ENCODE results near the gene UTP11. TPM values are rescaled to one million over a fixed set of nuclear protein-coding genes. Genes with fewer than 3 reads are reported as not detected.
A peak's percentile ranks its signal among the peaks of the same experiment; 100 is the strongest.

Gene UTP11
- total and polyA plus RNA-seq, 2 of the 8 experiments (the other 6 are each of a cell fraction or from before 2014, with no cell fraction given) = 19.5 to 60.5 TPM

GRCh38 chr1:38012363-38013226 is at the start of gene UTP11 (continued):
- TF ChIP-seq MAX (IDR thresholded peaks at IDR 0.05) (peak; percentile 100), BRCA1 (IDR thresholded peaks at IDR 0.05; ENCODE audit: low read depth, low read length) (no peak), GABPA (IDR thresholded peaks at IDR 0.05; ENCODE audit: borderline replicate concordance, insufficient read depth, low read length) (peak; percentile 97), EP300 (IDR thresholded peaks at IDR 0.05; ENCODE audit: borderline replicate concordance in 1 of 2, low read depth in 2 of 2, low read length in 2 of 2) (no peak), ATF2 (IDR thresholded peaks at IDR 0.05; ENCODE audit: low read length) (no peak; the same call in 1 of the 2 replicates), CTCF (IDR thresholded peaks at IDR 0.05; ENCODE audit: control extremely low read depth in 1 of 3, insufficient read depth in 1 of 3, low read depth in 1 of 3, low read length in 3 of 3) (no peak; a peak in 1 of 4 replicates), RBBP5 (IDR thresholded peaks at IDR 0.05; ENCODE audit: borderline replicate concordance, low read depth, low read length) (no peak), RFX5 (IDR thresholded peaks at IDR 0.05; ENCODE audit: borderline replicate concordance, low read depth, low read length) (no peak), KDM1A (IDR thresholded peaks at IDR 0.05; ENCODE audit: borderline replicate concordance, low read length) (peak; percentile 72; the same call in 1 of the 2 replicates), CTBP2 (IDR thresholded peaks at IDR 0.05; ENCODE audit: borderline replicate concordance, insufficient read depth, insufficient read length, low read length) (no peak), RNF2 (IDR thresholded peaks at IDR 0.05; ENCODE audit: borderline replicate concordance, low read depth, low read length, missing control alignments, poor library complexity, severe bottlenecking) (peak; percentile 34), CEBPB (IDR thresholded peaks at IDR 0.05; ENCODE audit: low read depth, low read length) (0 out of 2 replicates have a peak, but pooled peaks have one; percentile 9), ZNF274 (IDR thresholded peaks at IDR 0.05; ENCODE audit: borderline replicate concordance, extremely low read depth, low read length) (no peak), RAD21 (IDR thresholded peaks at IDR 0.05 in 1 of 2, conservative IDR thresholded peaks at IDR 0.05 in 1 of 2; ENCODE audit: low read depth in 2 of 2, low read length in 2 of 2) (no peak), HDAC6 (IDR thresholded peaks at IDR 0.05; ENCODE audit: low read depth, low read length) (no peak), PHF8 (conservative IDR thresholded peaks at IDR 0.05; ENCODE audit: low read depth, low read length) (peak; percentile 82), EGR1 (IDR thresholded peaks at IDR 0.05; ENCODE audit: borderline replicate concordance, low read depth, low read length) (no peak)
